HG02870 (cell line): ENCODE data around the gene FA2H.
"Not testable (repeated sequence)": the region's sequence is repeated elsewhere in the genome, so short reads cannot be mapped to it uniquely, and the experiment has no call there.

ENCODE experiments used
- ATAC-seq: cut with Tn5 transposase; IDR thresholded peaks from one replicate; pipeline ENCODE4 v1.9.1; 2021; ENCODE audit warnings: mild to moderate bottlenecking, moderate library complexity; ENCODE audit not compliant: unreplicated experiment

FA2H gene

DNA sequence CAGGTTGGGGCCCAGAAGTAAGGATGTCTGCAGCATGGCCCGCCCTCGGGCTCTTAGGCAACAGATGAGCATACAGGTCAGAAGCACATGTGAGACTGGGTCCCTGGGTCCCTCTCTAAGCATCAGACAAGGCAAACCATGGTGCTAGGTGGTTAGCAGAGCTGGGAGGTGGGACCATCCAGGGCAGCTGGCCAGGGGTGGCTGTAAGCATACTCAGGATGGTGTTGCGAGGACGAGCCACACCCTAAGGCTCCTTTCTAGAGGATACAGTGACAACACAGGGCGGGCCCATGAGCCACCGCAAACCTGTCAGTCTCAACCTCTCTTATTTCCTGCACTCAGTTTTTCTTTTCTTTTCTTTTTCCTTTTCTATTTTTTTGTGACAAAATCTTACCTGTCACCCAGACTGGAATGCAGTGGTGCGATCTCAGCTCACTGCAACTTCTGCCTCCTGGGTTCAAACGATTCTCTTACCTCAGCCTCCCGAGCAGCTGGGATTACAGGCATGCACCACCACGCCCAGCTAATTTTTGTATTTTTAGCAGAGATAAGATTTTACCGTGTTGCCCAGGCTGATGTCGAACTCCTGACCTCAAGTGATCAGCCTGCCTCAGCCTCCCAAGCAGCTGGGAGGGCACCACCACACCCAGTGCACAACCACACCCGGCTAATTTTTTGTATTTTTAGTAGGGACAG lies 3.6 kb downstream of the FA2H start:
- ATAC-seq = no peak

DNA sequence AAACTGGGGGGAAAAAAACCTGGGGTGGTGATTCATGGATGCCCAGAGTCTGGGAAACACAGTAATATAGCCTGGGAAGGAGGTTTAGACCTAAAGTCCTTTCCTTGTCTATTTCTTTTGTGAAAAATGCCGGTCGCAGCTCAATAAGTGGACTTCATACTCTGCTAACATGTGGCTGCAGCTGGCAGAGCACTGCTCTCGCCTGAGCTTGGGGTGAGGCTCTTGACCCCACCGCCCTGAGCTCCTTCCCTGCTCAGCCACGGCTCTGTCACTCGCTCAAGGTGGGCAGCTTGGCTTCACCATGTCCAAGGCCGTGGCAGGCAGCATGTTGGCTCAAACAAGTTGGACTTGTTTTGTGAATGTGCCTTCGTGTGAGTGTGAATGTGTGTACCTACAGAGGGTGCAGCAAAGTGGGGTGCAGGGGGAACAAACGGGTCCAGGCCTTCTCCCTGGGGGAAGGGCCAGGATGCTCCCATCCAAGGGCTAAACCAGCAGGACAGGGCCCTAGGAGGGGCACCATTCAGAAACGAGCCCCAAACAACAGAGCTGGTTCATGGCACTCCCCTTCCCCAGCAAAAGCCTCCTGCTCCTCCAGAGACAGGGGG lies 4.9 kb downstream of the FA2H start:
- no peak for ATAC-seq

DNA sequence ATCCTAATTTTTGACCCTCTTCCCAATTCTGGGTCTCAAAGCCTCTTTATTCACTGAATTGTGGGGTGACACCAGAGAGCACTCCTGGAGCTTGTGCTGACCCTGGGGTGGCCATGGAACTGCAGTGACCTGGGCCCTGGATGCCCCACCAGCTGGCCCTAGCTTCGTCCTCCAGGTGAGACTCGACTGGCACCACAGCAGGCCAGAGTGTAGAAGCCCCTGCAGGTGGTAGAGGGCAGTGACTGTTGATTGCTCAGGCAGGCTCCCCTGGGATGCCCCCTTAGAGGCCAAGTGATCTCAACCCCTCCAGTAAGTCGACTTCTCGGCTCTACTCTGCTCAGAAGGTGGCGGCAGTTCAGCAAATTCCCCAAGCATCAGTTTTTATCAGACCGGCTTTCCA lies 6.4 kb downstream of the FA2H start:
- ATAC-seq = no peak

DNA sequence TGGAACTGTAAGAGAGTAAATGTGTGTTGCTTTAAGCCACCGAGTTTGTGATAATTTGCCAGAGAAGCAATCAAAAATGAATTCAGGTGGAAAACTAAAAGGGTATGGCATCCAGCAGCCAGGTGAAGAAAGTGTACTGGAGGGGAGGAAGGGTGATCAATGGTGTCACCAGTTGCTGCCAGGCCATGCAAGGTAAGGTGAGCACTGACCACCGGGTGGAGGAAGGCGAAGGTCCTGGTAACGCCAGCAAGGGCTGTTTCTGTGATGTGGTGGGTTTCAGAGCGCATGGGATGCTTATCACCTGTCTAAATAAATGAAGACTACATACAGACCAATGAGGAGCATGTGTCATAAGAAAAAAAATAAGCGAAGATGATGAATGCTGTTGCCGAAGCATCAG lies 6.9 kb downstream of the FA2H start:
- no peak for ATAC-seq

DNA sequence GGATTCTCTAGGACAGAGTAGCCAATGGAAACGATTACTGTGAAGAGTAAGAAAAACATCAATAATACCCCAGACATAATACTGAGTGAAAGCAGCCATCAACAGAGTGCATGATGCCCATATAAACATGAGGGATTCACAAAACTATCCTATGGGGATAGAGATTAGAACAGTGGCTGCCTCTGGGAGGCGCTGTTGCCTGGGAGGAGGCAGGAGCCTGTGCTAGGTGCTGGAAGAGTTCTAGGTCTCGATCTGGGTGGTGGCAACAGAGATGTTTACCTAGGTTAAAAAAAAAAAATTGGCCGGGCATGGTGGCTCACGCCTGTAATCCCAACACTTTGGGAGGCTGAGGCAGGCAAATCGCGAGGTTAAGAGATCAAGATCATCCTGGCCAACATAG lies 7.9 kb downstream of the FA2H start:
- ATAC-seq = no peak

DNA sequence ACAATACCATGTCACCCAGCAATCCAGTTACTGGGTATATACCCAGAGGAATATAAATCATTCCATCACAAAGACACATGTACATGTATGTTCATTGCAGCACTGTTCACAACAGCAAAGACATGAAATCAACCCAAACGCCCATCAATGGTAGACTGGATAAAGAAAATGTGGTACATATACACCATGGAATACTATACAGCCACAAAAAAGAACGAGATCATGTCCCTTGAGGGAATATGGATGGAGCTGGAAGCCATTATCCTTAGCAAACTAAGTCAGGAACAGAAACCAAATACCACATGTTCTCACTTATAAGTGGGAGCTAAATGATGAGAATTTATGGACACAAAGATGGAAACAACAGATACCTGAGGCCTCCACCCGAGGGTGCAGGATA lies 10.4 kb downstream of the FA2H start:
- ATAC-seq = not testable (repeated sequence)

DNA sequence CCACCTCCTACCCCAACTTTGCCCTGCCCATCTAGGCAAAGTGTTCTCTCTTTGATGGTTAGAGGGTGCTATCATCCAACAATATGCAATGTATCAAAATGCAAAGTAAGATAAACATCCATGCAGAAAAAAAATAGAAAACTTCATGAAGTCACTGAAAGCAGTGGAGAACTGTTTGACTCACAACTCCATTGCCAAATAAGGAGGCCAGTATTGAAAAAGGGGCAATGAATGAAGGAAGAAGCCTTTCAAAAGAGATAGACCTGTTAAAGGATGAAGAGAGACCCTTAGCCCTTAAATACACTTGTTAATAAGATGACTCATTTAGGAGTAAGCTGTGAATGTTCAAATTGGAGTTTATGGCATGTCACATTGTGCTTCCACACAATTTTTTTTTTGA lies 13.0 kb downstream of the FA2H start:
- ATAC-seq = no peak

DNA sequence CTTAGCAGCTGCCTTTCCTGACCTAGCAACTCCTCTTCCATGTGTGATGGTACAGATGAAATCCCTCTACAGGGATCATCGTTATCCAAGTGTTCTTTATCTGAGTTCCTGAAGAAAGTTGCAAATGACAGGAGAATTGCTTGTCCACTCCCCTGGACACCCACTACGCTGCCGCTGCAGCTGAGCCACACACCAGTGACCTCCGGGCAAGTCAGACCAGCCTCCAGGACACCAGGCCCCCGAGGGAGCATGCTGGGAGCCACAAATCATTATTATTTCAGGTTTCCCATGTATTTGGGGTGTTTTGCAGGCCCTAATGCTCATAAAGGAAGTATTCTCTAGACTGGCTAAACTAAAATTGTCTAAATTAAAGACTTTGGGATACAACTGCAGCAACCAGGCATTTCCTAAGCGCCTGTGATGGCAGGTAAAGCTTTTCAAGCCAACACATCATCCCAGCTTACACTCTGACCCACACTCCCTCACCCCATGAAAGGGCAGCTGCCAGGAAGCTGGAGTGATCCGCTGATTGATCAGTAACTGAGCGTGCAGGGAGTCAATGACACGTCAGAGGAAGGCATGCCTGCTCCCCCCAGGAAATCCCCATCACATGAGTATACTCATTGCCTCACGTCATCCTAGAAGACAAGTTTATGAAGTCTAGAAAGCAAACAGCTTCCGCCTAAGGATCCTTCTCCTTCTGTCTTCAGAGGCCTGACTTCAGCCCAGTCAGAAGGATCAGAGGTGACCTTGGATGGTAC lies 14.4 kb downstream of the FA2H start:
- no peak for ATAC-seq

DNA sequence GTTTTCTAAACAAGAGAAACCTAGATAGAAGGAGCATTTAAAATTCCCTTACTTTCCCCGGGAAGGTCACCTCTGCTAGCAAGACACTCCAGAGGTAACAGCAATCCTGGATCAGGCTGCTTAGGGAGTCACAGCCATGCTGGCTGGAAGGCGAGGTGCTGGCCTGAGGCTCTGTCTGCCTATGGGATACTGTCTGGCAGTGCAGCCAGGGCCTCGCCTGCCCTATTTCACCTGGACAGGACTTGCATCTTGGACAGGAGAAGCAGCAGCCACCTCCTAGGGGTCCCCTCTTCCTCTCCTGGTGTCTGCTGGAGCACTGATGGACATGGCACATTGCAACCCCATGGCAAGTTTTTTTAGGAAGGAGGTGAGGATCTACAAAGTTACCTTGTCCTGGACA lies 15.1 kb downstream of the FA2H start:
- no peak for ATAC-seq

DNA sequence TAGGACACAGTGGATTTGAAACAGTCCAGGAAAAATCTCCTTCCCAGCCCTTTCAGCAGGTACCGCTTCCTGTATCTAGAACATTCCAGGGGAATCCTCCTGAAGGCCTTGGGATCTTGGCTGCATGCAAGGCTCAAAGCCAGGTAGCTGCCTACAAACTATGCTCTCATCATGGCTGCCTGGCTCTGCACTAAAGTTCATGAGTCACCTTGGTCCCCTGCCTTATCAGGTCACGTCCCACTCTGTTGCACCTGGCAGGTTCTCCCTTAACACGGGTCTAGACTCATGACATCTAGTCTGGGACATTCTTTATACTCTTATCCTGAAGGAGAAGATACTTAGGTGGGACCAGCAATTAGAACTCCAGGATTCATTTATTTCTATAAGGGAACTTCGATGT lies 15.8 kb downstream of the FA2H start:
- ATAC-seq = no peak

DNA sequence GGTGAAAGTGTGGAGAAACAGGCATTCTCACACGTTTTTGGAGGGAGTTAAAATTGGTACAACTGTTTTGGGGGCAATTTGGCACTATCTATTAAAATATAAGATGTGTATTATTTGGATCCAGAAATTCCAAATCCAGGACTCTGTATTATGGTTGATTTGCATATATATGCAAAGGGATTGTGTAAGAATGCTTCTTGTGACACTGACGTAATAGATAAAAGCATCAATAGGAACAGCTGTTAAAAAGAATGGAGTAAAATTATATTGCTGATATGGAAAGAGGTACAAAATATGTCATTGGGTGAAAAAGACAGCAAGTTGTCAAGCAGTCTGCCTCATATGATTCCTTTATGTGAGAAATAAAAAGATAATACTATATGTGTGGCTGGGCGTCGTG lies 17.3 kb downstream of the FA2H start:
- ATAC-seq = no peak

DNA sequence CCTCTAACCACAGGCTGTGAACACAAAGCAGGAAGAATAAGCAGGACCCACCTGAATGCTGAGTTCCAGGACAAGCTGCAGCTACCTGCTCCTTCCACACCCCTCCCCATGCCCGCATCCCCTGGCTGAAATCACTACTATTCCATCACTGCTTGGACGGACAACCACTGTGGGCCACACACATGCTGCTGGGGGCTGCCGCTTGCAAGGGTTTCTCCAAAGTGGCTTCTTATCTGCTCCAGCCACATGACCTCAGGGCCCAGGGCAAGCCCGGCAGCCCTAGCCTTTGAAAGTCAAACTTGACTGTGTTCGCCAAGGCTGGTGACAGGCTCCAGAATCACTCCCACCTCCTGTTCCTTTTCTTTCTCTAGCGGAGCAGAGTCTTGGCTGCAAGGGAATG lies 18.4 kb downstream of the FA2H start:
- ATAC-seq = no peak

DNA sequence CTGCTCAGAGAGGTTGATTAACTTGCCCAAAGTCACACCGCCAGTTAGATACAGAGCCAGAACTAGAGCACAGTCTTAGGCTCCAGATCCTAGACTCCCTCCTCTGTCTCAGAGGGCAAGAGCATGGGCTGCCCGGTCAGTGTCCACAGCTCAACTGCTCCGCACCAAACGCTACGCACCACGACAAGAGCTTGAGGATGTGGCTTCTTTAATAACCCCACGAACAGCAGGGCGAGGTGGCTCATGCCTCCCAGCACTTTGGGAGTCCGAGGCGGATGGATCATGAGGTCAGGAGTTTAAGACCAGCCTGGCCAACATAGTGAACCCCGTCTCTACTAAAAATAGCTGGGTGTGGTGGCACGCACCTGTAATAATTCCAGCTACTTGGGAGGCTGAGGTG lies 21.4 kb downstream of the FA2H start:
- no peak for ATAC-seq

DNA sequence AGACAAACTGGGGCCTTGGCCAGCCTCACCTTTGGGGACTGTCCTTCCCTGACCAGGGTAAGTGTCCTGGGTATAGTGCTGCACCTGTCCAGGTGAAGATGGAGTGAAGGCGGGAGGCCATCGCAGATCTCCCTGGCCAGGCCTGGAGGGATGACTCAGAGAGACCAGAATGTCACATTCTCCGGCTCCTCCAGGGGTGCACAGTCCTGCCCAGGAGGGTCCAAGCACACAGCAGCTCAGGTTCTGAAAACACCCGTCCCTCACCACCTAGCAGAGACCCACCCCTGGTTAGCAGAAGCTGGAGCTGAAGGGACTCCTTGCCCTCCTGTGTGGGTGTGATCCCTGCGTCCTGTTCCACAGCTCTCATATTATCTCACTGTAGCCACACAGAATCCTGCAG lies 21.9 kb downstream of the FA2H start:
- no peak for ATAC-seq

DNA sequence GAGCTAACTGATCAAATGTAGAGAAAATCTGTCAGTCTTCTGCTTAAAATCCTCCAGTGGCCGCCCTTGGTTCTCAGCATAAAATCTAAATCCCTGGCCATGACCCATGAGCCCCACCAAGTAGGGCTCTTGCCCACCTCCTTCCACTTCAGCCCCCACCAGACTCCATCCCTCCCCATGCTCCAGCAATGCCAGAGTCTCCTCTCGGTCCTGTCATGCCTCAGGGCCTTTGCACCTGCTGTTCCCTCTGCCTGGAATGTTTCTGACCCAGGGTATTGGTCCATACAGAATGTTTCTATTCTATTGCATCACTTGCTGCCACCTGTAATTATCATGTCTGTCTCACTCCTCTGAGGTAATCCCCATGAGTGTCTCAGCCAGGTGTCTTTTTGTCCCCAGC lies 22.4 kb downstream of the FA2H start:
- ATAC-seq = no peak

DNA sequence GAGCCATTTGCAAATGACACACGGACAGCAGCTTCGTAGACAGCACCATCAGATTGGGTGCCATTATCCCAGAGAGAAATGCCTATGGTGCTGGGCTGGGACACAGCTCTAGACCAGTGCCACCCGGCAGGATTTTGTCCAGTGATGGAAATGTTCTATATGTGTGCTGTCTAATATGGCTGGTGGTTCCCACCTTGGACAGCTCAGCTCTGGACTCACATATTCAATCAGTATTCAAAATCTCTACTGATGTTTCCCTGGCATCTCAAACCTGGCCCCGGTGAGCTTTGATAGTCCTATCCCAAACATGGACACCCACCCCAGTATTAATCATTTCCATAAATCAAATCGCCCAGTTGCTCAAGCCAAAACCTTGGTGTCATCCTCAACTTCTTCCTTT lies 23.0 kb downstream of the FA2H start:
- ATAC-seq = no peak

DNA sequence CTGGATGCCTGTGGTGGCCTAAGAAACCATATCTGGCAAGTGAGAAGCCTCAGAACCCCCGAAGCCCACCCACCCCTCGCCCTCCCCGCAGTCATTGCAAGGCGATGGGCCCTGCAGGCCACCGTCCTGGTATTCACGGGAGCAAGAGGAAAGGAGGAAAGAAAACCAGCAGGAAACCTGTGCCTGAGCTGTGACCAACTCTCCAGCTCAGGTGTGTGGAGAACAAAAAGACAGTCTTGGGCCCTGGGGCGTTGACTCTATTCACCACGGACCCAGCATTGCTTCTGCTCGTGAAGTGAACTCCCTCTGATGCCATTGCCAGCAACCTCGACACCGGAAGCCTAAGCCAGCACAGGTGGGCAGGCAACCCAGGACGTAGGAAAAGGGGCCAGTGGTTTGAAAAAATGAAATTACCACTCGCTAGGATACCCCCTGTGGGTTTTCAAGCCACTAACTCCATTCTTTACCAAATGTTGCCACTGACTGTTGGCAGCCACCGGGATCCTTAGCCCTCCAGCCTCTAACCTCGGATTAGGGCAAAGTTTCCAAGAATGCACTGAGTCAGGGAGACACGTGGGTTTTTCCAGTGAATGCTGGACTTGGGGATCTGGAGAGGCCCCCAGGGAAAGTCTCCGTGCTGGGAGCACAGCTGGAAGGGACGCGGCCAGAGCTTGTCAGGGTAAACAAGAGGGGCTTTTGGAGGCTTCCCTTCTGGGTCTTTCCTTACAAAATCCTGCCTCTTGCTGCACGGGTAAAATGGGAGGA lies 25.1 kb downstream of the FA2H start:
- no peak for ATAC-seq

DNA sequence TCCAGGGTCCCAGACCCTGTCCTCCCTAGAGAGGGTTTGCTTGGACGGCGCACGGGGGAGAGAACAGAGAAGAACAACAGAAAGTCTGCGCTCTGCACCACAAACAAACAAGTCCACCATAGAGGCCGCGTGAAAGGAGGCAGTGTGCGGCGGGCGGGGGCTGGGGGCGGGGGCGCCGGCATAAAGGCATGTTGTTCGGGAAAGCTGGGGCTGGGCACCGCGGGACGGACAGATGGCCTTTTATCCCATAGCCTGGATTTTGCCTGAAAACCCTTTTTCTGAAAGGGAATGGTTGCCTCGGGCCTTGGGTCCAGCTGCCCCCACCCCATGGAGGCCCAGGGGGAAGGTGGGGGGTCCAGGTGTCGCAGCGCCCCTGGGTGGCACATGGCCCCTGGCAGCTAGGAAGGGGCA lies 26.0 kb downstream of the FA2H start:
- no peak for ATAC-seq

DNA sequence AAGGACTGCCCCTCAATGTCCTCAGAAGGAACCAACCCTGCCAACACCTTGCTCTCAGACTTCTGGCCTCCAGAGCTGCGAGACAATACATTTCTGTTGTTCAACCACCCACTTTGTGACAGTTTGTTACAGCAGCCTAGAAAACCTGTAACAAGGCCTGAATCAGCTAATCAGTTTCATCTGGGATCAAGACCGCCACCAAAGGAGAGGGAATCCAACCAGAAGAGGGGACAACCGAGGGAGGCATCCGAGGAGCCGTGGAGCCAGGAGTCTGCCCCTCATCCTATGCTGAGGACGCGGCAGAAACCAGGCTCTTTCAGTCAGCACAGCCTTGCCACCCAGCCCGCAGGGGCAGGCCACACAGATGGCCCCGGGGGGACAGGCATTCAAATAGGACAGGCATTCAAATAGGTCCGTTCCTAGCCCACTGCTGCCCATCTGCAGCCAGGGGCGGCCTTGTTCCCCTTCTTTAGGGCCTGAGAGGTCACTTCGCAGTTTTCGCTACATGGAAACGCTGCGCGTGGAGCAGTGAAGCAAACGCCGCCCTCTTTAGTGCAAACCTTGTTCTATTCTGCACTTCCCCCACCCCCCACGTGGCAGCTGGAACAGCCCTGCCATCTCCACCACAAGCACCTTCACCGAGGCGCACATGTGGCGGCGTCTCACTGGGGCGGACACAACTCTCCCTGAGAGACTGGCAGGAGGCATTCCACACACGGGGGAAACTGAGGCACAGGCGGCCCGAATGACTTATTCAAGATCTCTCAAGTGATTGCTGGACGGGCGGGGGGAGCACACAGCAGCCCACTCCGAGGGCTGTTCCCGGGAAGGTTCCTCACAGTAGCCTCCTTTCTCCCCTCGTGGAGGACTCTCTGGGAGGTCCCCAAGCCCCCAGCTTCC lies 26.7 kb downstream of the FA2H start:
- ATAC-seq = no peak

DNA sequence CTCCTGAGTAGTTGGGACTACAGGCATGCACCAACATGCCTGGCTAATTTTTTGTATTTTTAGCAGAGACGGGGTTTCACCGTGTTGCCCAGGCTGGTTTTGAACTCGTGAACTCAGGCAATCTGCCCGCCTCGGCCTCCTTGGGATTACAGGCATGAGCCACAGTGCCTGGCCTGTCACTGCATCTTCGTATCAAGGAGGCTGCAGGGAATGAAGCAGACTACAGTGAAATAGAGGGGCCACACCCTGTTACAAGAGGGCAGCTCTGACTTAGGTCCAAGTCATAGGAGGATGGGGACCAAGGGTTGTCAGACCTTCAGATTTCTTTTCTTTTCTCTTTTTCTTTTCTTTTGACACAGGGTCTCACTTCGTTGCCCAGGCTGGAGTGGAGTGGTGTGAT lies 28.7 kb downstream of the FA2H start:
- no peak for ATAC-seq
